SU-DHL-6 (cell line): ENCODE data around the gene LIN52.

ENCODE experiments used
- H2AFZ ChIP-seq: fragments of 200-600 bp; sonication (generic); 2 replicates; pipeline ENCODE4 v1.6.1; 2014; ENCODE audit warnings: low read depth, mild to moderate bottlenecking, moderate library complexity, mixed read lengths, antibody characterized with exemption, low read length; ENCODE audit not compliant: severe bottlenecking
- H3F3A ChIP-seq: fragments of 200-600 bp; shearing (Covaris generic); 2 replicates; pipeline ENCODE4 v1.6.0; 2016; ENCODE audit warnings: antibody characterized with exemption, mild to moderate bottlenecking; ENCODE audit not compliant: insufficient read depth
- H3K27ac ChIP-seq: fragments of 200-600 bp; sonication (generic); 2 replicates; pipeline ENCODE4 v1.5.1; 2016; ENCODE audit warnings: low read depth, mild to moderate bottlenecking, low read length, moderate library complexity, mixed read lengths
- H3K27me3 ChIP-seq: fragments of 200-600 bp; sonication (generic), shearing (Covaris generic); 2 replicates; pipeline ENCODE4 v1.6.0; 2014; ENCODE audit warnings: mild to moderate bottlenecking, low read length
- H3K36me3 ChIP-seq: fragments of 200-600 bp; sonication (generic); 2 replicates; pipeline ENCODE4 v1.6.1; 2014; ENCODE audit warnings: mild to moderate bottlenecking, low read length, mixed read lengths
- H3K4me2 ChIP-seq: fragments of 300-600, 200-600 bp; shearing (Covaris generic), sonication (generic); 2 replicates; pipeline ENCODE4 v1.6.0; 2014; ENCODE audit warnings: low read length, low read depth, mild to moderate bottlenecking; ENCODE audit not compliant: poor library complexity, severe bottlenecking
- H3K4me3 ChIP-seq: fragments of 200-600 bp; sonication (generic); 2 replicates; pipeline ENCODE4 v1.5.1; 2014; ENCODE audit warnings: antibody characterized with exemption, low read length, mild to moderate bottlenecking, mixed read lengths; ENCODE audit not compliant: insufficient read depth, poor library complexity, severe bottlenecking
- H3K79me2 ChIP-seq: fragments of 200-600 bp; sonication (generic); 2 replicates; pipeline ENCODE4 v1.6.1; 2014; ENCODE audit warnings: mild to moderate bottlenecking, low read length, moderate library complexity; ENCODE audit not compliant: insufficient read depth
- H3K9ac ChIP-seq: fragments of 200-600 bp; sonication (generic); 2 replicates; pipeline ENCODE4 v1.7.0; 2014; ENCODE audit warnings: mild to moderate bottlenecking, low read length
- H3K9me2 ChIP-seq: fragments of 200-600 bp; sonication (generic); replicated peaks from 2 replicates; pipeline ENCODE4 v1.6.1; 2014; ENCODE audit warnings: low read length; ENCODE audit not compliant: insufficient read depth
- H3K9me3 ChIP-seq: fragments of 200-600 bp; sonication (generic); 2 replicates; pipeline ENCODE4 v1.6.1; 2014; ENCODE audit warnings: low read length, mixed read lengths; ENCODE audit not compliant: insufficient read depth
- H4K20me1 ChIP-seq: fragments of 200-600 bp; sonication (generic); 2 replicates; pipeline ENCODE4 v1.6.1; 2014; ENCODE audit warnings: low read depth, mild to moderate bottlenecking, antibody characterized with exemption, low read length, moderate library complexity, mixed read lengths
- EZH2phosphoT487 ChIP-seq: fragments of 200-600 bp; sonication (generic), shearing (Covaris generic); conservative IDR thresholded peaks from 2 replicates; pipeline ENCODE4 v1.6.1; 2018; ENCODE audit warnings: mild to moderate bottlenecking, antibody characterized with exemption, low read length, moderate library complexity, mixed read lengths
- TF ChIP-seq, protein P1 (sequence below): fragments of 200-600 bp; sonication (generic); IDR thresholded peaks from one replicate; pipeline ENCODE4 v1.5.1; 2017; ENCODE audit warnings: antibody characterized with exemption, mild to moderate bottlenecking, low read length, moderate library complexity; ENCODE audit not compliant: insufficient read depth, poor library complexity, severe bottlenecking

The LIN52 gene

DNA sequence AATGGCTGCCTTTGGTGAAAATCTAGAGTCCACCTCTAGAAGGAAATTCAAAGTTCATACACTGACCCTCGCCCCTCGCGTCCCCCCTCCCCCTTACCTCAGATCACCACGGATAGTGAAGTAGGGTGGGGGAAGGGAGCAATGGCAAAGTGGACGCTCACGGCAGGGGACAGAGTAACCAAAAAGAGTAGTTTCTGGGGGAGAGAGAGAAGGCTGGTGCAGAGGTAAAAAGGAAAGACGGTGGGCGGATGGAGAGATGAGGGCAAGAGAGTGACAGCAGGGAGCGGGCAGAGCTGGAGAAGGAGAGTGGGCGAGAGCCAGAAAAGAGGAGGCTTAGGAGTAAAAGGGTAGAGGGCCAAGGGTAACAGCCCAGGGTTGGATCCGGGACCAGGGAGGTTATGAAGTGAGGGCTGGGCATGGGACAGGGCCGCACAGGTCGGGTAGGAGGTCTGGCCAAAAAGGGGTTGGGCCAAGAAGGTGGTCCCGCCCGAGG lies 926 bp upstream of the LIN52 start:
- Histone ChIP-seq H2AFZ (peak overlapping the region; percentile 76), H3K4me2 (peak overlapping the region; percentile 67), H3K4me3 (peak overlapping the region; percentile 64), H3K27me3 (no peaks in the 10 kb centered on the region), H3K36me3 (no peaks in the 10 kb centered on the region), H3F3A (no peaks in the 10 kb centered on the region), H3K27ac (no peak overlapping the region), H3K9me3 (no peaks in the 10 kb centered on the region), H3K9ac (peak overlapping the region; percentile 60), H3K9me2 (no peaks in the 10 kb centered on the region), H4K20me1 (no peaks in the 10 kb centered on the region), H3K79me2 (peaks cover 27% of the 10 kb centered on the region)
- TF ChIP-seq, protein P1, sequence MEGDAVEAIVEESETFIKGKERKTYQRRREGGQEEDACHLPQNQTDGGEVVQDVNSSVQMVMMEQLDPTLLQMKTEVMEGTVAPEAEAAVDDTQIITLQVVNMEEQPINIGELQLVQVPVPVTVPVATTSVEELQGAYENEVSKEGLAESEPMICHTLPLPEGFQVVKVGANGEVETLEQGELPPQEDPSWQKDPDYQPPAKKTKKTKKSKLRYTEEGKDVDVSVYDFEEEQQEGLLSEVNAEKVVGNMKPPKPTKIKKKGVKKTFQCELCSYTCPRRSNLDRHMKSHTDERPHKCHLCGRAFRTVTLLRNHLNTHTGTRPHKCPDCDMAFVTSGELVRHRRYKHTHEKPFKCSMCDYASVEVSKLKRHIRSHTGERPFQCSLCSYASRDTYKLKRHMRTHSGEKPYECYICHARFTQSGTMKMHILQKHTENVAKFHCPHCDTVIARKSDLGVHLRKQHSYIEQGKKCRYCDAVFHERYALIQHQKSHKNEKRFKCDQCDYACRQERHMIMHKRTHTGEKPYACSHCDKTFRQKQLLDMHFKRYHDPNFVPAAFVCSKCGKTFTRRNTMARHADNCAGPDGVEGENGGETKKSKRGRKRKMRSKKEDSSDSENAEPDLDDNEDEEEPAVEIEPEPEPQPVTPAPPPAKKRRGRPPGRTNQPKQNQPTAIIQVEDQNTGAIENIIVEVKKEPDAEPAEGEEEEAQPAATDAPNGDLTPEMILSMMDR: no peak
- no peak for TF ChIP-seq EZH2phosphoT487

DNA sequence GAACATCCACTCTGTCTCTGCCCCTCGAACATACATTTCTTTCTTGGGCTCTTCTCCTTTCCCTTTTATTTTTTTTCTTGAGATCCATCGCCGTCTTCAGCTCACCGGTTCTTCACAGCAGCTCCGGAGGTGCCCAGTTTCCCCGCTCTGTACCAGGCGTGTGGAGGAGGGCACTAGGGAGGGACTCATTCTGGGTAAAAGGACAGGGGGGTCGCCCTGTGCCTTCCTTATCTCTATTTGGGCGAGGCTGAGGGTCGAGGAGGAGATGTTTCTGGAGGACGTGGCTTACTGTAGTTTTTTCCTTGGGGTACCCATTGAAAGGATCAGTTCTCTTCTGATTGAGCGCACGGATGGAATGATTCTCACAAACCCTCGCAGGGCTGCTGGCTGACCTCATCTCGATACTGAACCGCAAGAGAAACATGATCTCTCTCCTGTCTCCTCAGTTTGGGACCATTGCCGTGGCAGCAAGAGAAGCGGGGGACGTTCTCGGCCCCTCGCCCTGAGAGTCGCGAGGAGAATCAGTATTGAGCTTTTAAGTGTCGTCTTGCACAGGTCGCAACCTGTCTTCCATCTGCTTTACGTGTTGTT lies 386 bp downstream of the LIN52 start:
- no peaks in the 10 kb centered on the region for H4K20me1 ChIP-seq
- peak overlapping the region; percentile 17 for H3K27ac ChIP-seq

DNA sequence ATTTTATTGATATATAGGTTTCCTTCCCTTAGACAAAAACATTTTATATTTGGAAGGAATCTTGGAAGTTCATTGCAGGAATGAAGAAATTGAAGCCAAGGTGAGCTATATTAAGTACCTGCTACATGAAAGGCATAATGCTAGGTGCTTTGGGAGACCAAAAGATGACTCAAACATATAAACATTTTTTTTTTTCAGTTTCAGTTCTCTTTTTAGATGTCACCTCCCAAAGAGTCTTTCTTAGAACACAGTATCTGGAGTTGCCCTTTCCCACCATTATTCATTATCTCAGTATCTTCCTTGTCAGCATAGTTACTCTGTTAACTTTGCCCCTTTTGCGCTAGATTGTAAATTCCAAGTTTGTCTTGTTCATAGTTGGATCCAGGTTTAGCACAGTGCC lies 1.1 kb downstream of the LIN52 start:
- Histone ChIP-seq H3K4me3 (peak overlapping the region; percentile 85), H4K20me1 (no peaks in the 10 kb centered on the region), H3K79me2 (peaks cover 37% of the 10 kb centered on the region), H3K36me3 (no peaks in the 10 kb centered on the region), H3K9me3 (no peaks in the 10 kb centered on the region), H3K9ac (peak overlapping the region; percentile 72), H3K27ac (no peak overlapping the region), H3K4me2 (peak overlapping the region; percentile 91), H3F3A (no peaks in the 10 kb centered on the region), H3K9me2 (no peaks in the 10 kb centered on the region), H2AFZ (no peak overlapping the region), H3K27me3 (no peaks in the 10 kb centered on the region)
- TF ChIP-seq EZH2phosphoT487: no peak
- TF ChIP-seq, protein P1: no peak

More for the DNA sequence above, 386 bp downstream of the LIN52 start:
- H3K4me3 ChIP-seq: peak overlapping the region; percentile 85
- no peaks in the 10 kb centered on the region for H3K9me2 ChIP-seq
- H3F3A ChIP-seq: no peaks in the 10 kb centered on the region
- peak overlapping the region; percentile 91 for H3K4me2 ChIP-seq
- no peaks in the 10 kb centered on the region for H3K36me3 ChIP-seq
- no peaks in the 10 kb centered on the region for H3K27me3 ChIP-seq
- H3K9ac ChIP-seq: peak overlapping the region; percentile 72
- no peaks in the 10 kb centered on the region for H3K9me3 ChIP-seq
- H3K79me2 ChIP-seq: peaks cover 37% of the 10 kb centered on the region
- no peak for TF ChIP-seq EZH2phosphoT487
- TF ChIP-seq, protein P1: no peak
- H2AFZ ChIP-seq: peak overlapping the region; percentile 91
